Pancreas (tissue), 10 donors: ENCODE results near the gene SORBS2. TPM values are rescaled to one million over a fixed set of nuclear protein-coding genes. Genes with fewer than 3 reads are reported as not detected.

Experiments used
- ATAC-seq, 4 donors: fragments of 200-7000 bp; cut with Tn5 transposase; one replicate each; pipeline versions ENCODE4 v1.8.0 to v1.9.1; 2020; ENCODE audit warnings: mild to moderate bottlenecking in 4 of 4, moderate library complexity in 4 of 4
- DNase-seq, 6 donors: peaks; one replicate each; pipeline ENCODE4 v3.0.0-alpha.2; 2020
- FAIRE-seq: peaks from 2 replicates; lab custom pipeline; 2012; peaks lifted over from hg19 to GRCh38; lab: Jason Lieb, UNC
- H3K27ac ChIP-seq, 4 donors: fragments of 200-600 bp; sonication (generic); 1 replicate in 3 of 4; 2 replicates in 1 of 4; pipeline versions ENCODE4 v1.5.0 to v1.8.0; 2020
- H3K27me3 ChIP-seq, 4 donors: fragments of 200-600 bp; one replicate each; pipeline ENCODE4 v1.8.0; 2021
- H3K36me3 ChIP-seq, 3 donors: fragments of 200-600 bp; sonication (generic) in 1 of 3; one replicate each; pipeline versions ENCODE4 v1.5.0 to v1.8.0; 2020 to 2021
- H3K4me1 ChIP-seq, 3 donors: fragments of 200-600 bp; one replicate each; pipeline ENCODE4 v1.8.0; 2021
- H3K4me3 ChIP-seq, 4 donors: fragments of 200-600 bp; sonication (generic) in 2 of 4; one replicate each; pipeline versions ENCODE4 v1.5.0 to v1.8.0; 2020 to 2021
- H3K9me3 ChIP-seq, 4 donors: fragments of 200-600 bp; one replicate each; pipeline ENCODE4 v1.8.0; 2021
- CTCF ChIP-seq, 4 donors: fragments of 200-600 bp; sonication (generic) in 3 of 4; IDR thresholded peaks; one replicate each; pipeline versions ENCODE4 v1.5.0 to v1.8.0; 2021; ENCODE audit warnings: antibody characterized with exemption in 4 of 4
- WGBS, 2 donors: extraction: QIAGEN DNeasy Blood & Tissue Kit; methylation state at CpG; one replicate each; pipeline ENCODE4 v1.1.7; 2013; 5-methylcytosine and 5-hydroxymethylcytosine counted together
- intact Hi-C, 3 donors: fragments of 100-400 bp; cut with DNase I; formaldehyde crosslinking; loops; one replicate each; pipeline versions ENCODE4 v1.11.1 to v1.14.2; 2022
- polyA plus RNA-seq, 2 donors: library from polyadenylated mRNA; stranded (reverse); fragments of 200-250 nt; gene quantifications; one replicate each; pipeline ENCODE4 v1.2.3, GENCODE V29; 2013
- total RNA-seq, 6 donors: library from RNA; stranded (reverse); fragmentation: NEBNext Ultra II Directional in 4 of 6; extraction: Animal tissue kit (Norgen Biotek cat#: 25700) in 4 of 6; gene quantifications; one replicate each; pipeline versions ENCODE4 v1.2.1 to v1.2.4, GENCODE V29; 2021 to 2023
- donor health status: healthy with polysubstance abuse.
- donor health status: DM: no; HTN: no; CAD: no; lungs with moderate emphysema.
- donor health status: DM: no; HTN: no; CAD: no.
- donor health status: control.
- donor health status: control.
- donor health status: Bipolar disorder and iron deficiency.
- donor health status: DM: yes; HTN: yes; CAD: no.
- donor health status: DM: no; HTN: no; CAD: no.
- donor health status: DM: no; HTN: no; CAD: no.
- donor health status: DM: yes; HTN: yes; CAD: no.

SORBS2 gene
- total and polyA plus RNA-seq, 8 donors: 61.7 to 245 (median 140) TPM

DNA sequence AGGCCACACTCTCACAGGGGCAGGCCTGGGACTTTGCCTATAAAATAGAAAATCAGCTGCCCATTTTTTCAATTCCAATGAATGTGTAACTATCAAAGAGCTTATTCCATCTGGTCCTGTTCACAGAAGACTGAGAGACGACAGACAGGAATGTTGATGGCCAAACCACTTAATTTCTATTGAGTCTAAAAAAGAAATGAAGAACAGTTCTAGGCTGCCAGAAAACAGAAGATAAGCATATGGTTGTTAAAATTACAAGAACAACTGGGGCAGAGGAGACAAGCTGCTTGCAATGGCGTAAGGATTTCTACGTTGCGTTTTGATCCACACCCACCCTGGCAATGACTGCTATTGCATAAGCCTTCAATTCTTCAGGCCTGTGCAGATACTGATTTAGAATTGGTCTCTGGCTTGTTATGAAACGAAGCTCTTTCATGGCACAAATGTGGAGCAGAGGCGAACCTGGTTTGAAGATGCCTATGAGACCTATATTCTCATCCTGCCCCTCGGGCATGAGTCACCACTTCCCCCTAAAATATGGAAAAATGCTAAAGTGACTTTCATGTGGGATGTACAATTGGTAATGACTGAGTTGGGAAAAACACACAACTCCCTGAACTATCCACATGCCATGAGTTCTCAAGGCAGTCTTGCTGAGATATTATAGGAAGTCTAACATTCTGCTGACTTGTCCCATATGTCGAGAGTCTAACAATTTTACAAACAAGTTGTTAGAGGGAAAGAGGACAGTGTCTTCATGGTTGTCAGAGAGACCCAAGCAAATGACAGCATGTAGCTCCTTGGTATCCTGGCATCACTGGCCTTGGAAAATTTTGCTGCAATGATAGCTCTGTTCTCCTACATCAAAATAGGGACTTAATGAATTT lies 37.9 kb upstream of the SORBS2 start:
- no peaks in the 10 kb centered on the region for H3K27me3 ChIP-seq
- no peak for DNase-seq
- ATAC-seq: peak; percentile 48 to 86 (median 72)
- no peaks in the 10 kb centered on the region for H3K36me3 ChIP-seq
- FAIRE-seq: no peak
- H3K9me3 ChIP-seq: no peaks in the 10 kb centered on the region
- intact Hi-C loops: no loop called here
- 55 to 58% methylated on average over 8 of the region's 8 CpGs for WGBS, 2 donors
- no peak overlapping the region for H3K4me3 ChIP-seq
- peaks cover 4 to 13% (median 8%) of the 10 kb centered on the region in 3 donors for H3K4me1 ChIP-seq
- no peak for TF ChIP-seq CTCF (IDR thresholded peaks at IDR 0.05)
- H3K27ac ChIP-seq: peak overlapping the region in 3 of 4 donors; percentile 17 to 65 (median 50)

DNA sequence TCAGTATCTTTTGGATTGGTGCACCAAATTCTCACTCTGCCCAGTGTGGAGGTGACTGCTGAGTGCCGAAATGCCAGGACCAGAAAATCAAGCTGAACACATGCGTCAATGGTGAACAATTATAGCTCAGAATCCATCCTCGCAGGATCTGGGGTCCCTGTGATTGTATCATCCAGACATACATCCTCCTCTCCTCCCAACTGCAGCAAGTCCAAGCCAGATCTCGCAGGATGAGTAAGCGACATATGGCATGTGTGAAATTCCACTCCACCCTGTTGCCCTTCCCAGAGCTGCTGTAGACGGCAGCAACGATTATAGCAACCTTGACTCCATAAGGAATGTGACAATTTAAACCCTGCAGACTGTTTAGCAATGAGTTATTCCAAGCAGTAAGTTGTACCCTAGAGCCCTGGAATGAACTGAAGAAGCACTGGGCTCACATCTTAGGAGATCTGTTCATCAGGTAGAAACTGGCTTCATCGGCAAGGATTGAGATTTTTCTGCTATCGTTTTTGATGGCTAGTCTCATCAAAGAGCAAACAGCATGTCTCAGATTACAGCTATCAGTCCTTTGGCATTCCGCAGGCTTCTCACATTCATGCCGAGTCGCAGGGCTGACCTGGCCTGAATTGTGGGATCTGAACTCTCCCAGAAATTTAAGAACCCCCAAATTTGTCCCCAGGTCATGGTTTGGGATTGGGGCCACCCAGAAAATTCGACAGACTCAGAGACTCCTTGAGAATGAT lies 35.5 kb upstream of the SORBS2 start:
- intact Hi-C loops: no loop called here
- FAIRE-seq (no peak), DNase-seq (no peak), ATAC-seq (peak in 3 of 4 donors; percentile 46 to 65 (median 49))
- Histone ChIP-seq H3K27me3 (no peaks in the 10 kb centered on the region), H3K27ac (no peak overlapping the region), H3K36me3 (no peaks in the 10 kb centered on the region), H3K4me3 (no peak overlapping the region), H3K9me3 (no peaks in the 10 kb centered on the region), H3K4me1 (peaks cover 9 to 22% (median 19%) of the 10 kb centered on the region in 3 donors)
- 52 to 54% methylated on average over 13 of the region's 13 CpGs for WGBS, 2 donors
- no peak for TF ChIP-seq CTCF (IDR thresholded peaks at IDR 0.05)

DNA sequence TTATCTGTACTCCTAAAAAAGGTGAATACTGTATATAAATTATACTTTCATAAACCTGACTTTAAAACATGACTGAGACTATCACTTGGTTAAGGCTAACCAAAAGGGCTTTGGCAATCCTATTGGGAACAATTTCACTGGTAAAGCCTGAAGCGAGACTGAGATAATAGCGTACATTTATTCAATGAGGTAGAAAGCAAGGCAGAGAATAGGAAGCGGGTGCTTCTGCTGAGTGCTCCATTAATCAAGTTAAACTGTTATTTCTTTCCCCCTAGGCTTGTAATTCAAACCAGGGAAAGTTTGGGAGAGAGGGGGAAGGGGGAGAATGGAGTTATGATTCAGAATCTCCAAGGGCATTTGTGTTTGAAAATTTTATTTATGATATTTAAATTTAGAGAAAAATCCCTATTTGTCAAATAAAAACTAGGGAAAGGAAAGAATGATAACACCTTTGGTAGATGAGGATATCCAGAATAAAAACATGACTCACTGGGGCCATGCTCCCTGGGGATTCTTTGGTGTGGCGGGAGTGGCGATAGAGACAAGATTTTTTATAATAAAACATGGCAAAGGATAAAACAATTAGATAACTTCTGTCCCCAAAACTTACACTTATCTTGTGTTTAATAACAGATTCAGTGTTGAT lies 34.6 kb upstream of the SORBS2 start:
- DNase-seq (no peak), ATAC-seq (no peak), FAIRE-seq (no peak)
- no peaks in the 10 kb centered on the region for H3K36me3 ChIP-seq
- no peak overlapping the region for H3K27ac ChIP-seq
- WGBS, 2 donors: 94 to 95% methylated on average over 5 of the region's 5 CpGs
- H3K9me3 ChIP-seq: no peaks in the 10 kb centered on the region
- no peaks in the 10 kb centered on the region for H3K27me3 ChIP-seq
- peaks cover 14 to 30% (median 27%) of the 10 kb centered on the region in 3 donors for H3K4me1 ChIP-seq
- no peak for TF ChIP-seq CTCF (IDR thresholded peaks at IDR 0.05)
- no peak overlapping the region for H3K4me3 ChIP-seq
- intact Hi-C loops: no loop called here

DNA sequence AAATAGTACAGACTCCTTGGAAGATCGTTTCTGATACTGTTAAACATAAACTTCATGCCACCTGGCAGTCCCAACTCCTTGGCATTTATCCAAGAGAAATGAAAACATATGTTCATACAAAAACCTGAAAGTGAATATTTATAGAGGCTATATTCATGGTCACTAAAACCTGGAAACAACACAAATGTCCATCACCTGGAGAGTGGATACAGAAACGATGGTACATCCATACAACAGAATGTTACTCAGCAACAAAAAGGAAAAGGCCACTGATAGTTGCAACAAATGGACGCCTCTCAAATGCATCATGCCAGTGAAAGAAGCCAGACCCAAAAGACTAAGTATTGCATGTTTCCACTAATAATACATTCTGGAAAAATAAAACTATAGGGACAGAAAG lies 34.0 kb upstream of the SORBS2 start:
- no peak for FAIRE-seq
- WGBS, 2 donors: 56 to 57% methylated on average over 3 of the region's 3 CpGs
- intact Hi-C loops: no loop called here

More for the DNA sequence above, 34.0 kb upstream of the SORBS2 start:
- H3K9me3 ChIP-seq: no peaks in the 10 kb centered on the region
- peaks cover 14 to 32% (median 30%) of the 10 kb centered on the region in 3 donors for H3K4me1 ChIP-seq
- ATAC-seq (no peak), DNase-seq (no peak)
- H3K27ac ChIP-seq: no peak overlapping the region
- no peaks in the 10 kb centered on the region for H3K36me3 ChIP-seq
- H3K27me3 ChIP-seq: no peaks in the 10 kb centered on the region
- H3K4me3 ChIP-seq: no peak overlapping the region
- no peak for TF ChIP-seq CTCF (IDR thresholded peaks at IDR 0.05)
